Measurements from ENCODE around the gene NES.

GRCh38 chr1:156659661-156659987, 17.6 kb downstream of the NES start:
- no peak for TF ChIP-seq CTCF (IDR thresholded peaks at IDR 0.05; ENCODE audit: borderline replicate concordance, extremely low read depth, low read length, poor library complexity, severe bottlenecking)
- TF ChIP-seq EZH2 (IDR thresholded peaks at IDR 0.05; ENCODE audit: borderline replicate concordance, low read depth, low read length, severe bottlenecking) = no peak

All from DND-41 (cell line).